Uterus (tissue), 2 donors: ENCODE data around the gene POLR3B.

ENCODE experiments used
- POLR2A ChIP-seq, 2 donors: fragments of 450-650 bp; IDR thresholded peaks; one replicate each; pipeline ENCODE4 v1.6.1; 2016; ENCODE audit warnings: antibody characterized with exemption in 2 of 2, mild to moderate bottlenecking in 1 of 2, moderate library complexity in 1 of 2
- TF ChIP-seq, protein P1 (sequence below), 4 experiments: fragments of 200-600 bp in 2 of 4; fragments of 450-650 bp in 2 of 4; sonication (generic) in 2 of 4; IDR thresholded peaks; one replicate each; pipeline ENCODE4 v1.5.1; 2016 to 2019; ENCODE audit warnings: antibody characterized with exemption in 4 of 4, mild to moderate bottlenecking in 2 of 4, moderate library complexity in 1 of 4

DNA sequence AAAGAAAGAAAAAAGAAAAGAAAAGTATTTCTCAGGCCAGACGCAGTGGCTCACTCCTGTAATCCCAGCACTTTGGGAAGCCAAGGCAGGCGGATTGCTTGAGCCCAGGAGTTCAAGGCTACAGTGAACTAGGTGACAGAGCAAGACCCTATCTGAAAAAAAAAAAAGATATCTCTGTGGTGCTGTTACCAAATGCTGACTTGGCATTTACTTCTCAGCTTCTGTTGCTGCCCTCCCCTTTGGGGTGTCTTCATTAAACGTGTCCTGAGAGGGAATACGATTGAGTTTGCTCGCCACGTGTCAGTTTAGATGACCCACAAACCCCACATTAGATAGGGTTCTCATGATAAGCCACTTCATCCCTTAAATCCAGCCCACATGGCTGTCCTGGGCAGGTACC, 4.4 kb upstream of the POLR3B start:
- TF ChIP-seq POLR2A (IDR thresholded peaks at IDR 0.05) = no peak
- TF ChIP-seq, protein P1, sequence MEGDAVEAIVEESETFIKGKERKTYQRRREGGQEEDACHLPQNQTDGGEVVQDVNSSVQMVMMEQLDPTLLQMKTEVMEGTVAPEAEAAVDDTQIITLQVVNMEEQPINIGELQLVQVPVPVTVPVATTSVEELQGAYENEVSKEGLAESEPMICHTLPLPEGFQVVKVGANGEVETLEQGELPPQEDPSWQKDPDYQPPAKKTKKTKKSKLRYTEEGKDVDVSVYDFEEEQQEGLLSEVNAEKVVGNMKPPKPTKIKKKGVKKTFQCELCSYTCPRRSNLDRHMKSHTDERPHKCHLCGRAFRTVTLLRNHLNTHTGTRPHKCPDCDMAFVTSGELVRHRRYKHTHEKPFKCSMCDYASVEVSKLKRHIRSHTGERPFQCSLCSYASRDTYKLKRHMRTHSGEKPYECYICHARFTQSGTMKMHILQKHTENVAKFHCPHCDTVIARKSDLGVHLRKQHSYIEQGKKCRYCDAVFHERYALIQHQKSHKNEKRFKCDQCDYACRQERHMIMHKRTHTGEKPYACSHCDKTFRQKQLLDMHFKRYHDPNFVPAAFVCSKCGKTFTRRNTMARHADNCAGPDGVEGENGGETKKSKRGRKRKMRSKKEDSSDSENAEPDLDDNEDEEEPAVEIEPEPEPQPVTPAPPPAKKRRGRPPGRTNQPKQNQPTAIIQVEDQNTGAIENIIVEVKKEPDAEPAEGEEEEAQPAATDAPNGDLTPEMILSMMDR (IDR thresholded peaks at IDR 0.05) = no peak
